ENCODE measurements around the gene P2RX4.
"Not testable (repeated sequence)": the region's sequence is repeated elsewhere in the genome, so short reads cannot be mapped to it uniquely, and the experiment has no call there.

P2RX4 gene

GRCh38 chr12:121245951-121246350 lies 36.0 kb downstream of the P2RX4 start:
- no peak for DNase-seq

- DNase-seq, result no peak
Observed at GRCh38 chr12:121246893-121247557, 37.1 kb downstream of the P2RX4 start.

GRCh38 chr12:121248622-121249021 lies 38.7 kb downstream of the P2RX4 start:
- no peak for DNase-seq

- DNase-seq, result no peak
Observed at GRCh38 chr12:121250359-121250758, 40.4 kb downstream of the P2RX4 start.

GRCh38 chr12:121251838-121252237 lies 41.9 kb downstream of the P2RX4 start:
- DNase-seq, result no peak

GRCh38 chr12:121252712-121253345 lies 42.9 kb downstream of the P2RX4 start:
- no peak for DNase-seq

- no peak for DNase-seq
Observed at GRCh38 chr12:121253638-121254335, 43.9 kb downstream of the P2RX4 start.

GRCh38 chr12:121255433-121255832 lies 45.5 kb downstream of the P2RX4 start:
- DNase-seq, result no peak

GRCh38 chr12:121257704-121258449 lies 47.9 kb downstream of the P2RX4 start:
- DNase-seq, result not testable (repeated sequence)

GRCh38 chr12:121259074-121259473 lies 49.1 kb downstream of the P2RX4 start:
- no peak for DNase-seq

- DNase-seq, result no peak
Observed at GRCh38 chr12:121260091-121260490, 50.2 kb downstream of the P2RX4 start.

GRCh38 chr12:121261398-121261797 lies 51.5 kb downstream of the P2RX4 start:
- DNase-seq, result no peak

GRCh38 chr12:121263206-121263935 lies 53.4 kb downstream of the P2RX4 start:
- no peak for DNase-seq

GRCh38 chr12:121264135-121264534 lies 54.2 kb downstream of the P2RX4 start:
- no peak for DNase-seq

GRCh38 chr12:121264951-121265515 lies 55.1 kb downstream of the P2RX4 start:
- no peak for DNase-seq

- no peak for DNase-seq
Observed at GRCh38 chr12:121267822-121268221, 57.9 kb downstream of the P2RX4 start.

GRCh38 chr12:121273364-121273896 lies 63.5 kb downstream of the P2RX4 start:
- DNase-seq, result no peak

- DNase-seq, result no peak
Observed at GRCh38 chr12:121274036-121274763, 64.3 kb downstream of the P2RX4 start.

- no peak for DNase-seq
Observed at GRCh38 chr12:121277374-121277759, 67.4 kb downstream of the P2RX4 start.

- no peak for DNase-seq
Observed at GRCh38 chr12:121278169-121279070, 68.5 kb downstream of the P2RX4 start.

- no peak for DNase-seq
Observed at GRCh38 chr12:121279071-121279375, 69.1 kb downstream of the P2RX4 start.
